Measurements from ENCODE around the gene GADD45B.
A peak's percentile ranks its signal among the peaks of the same experiment; 100 is the strongest.

Gene GADD45B

DNA sequence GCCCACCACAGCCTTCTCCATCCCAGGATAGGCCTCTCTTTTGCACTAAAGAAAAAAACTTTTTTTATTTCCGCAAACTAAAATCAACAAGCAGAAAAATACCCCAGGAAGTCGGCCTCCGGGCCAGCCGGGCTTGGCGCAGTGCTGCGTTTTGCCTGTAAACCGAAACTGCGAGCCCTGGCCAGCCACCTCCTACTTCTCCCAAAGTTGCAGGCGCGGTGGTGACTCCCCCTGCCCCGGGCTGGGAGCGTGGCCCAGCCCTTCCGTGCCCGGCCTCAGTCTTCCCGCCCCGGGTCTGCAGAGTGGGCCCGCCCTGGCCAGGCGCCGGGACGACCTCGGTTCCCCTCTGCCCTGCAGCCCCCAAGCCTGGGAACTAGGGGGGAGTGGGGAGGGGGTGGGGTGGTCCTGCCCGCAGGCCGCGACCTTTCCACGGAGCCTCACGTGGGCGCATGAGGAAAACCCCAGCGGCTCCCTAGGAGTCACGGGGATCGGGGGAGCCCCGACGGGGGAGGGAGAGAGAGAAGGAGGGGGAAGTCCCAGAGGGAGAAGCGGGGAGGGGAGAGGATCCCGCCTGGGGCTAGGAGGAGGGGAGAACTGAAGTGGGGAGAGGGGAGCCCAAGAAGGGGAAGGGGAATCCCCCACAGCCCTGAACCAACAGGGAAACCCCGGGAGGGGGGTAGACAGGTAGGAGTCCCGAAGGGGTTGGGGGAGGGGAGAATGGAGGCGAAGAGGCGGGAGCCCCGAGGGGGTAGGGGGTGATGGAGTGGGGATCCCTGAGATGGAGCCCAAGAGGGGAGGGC is 3.0 kb downstream of the GADD45B start:
- TF ChIP-seq, protein P1, sequence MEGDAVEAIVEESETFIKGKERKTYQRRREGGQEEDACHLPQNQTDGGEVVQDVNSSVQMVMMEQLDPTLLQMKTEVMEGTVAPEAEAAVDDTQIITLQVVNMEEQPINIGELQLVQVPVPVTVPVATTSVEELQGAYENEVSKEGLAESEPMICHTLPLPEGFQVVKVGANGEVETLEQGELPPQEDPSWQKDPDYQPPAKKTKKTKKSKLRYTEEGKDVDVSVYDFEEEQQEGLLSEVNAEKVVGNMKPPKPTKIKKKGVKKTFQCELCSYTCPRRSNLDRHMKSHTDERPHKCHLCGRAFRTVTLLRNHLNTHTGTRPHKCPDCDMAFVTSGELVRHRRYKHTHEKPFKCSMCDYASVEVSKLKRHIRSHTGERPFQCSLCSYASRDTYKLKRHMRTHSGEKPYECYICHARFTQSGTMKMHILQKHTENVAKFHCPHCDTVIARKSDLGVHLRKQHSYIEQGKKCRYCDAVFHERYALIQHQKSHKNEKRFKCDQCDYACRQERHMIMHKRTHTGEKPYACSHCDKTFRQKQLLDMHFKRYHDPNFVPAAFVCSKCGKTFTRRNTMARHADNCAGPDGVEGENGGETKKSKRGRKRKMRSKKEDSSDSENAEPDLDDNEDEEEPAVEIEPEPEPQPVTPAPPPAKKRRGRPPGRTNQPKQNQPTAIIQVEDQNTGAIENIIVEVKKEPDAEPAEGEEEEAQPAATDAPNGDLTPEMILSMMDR (conservative IDR thresholded peaks at IDR 0.05; ENCODE audit: low read length) = no peak
- peak overlapping the region; percentile 100 for H3K4me3 ChIP-seq (ENCODE audit: low read length)
- DNase-seq (ENCODE audit: low read depth) = peak; percentile 82

GRCh38 chr19:2479556-2480194 is 3.7 kb downstream of the GADD45B start:
- DNase-seq (ENCODE audit: low read depth) = no peak
- TF ChIP-seq, protein P1 (conservative IDR thresholded peaks at IDR 0.05; ENCODE audit: low read length) = no peak
- peak overlapping the region; percentile 100 for H3K4me3 ChIP-seq (ENCODE audit: low read length)

- no peak for DNase-seq (ENCODE audit: low read depth)
- H3K4me3 ChIP-seq (ENCODE audit: low read length) = no peak overlapping the region
- TF ChIP-seq, protein P1 (conservative IDR thresholded peaks at IDR 0.05; ENCODE audit: low read length) = no peak
Measured at GRCh38 chr19:2481466-2481865, 5.5 kb downstream of the GADD45B start.

GRCh38 chr19:2482354-2483038 is 6.6 kb downstream of the GADD45B start:
- DNase-seq (ENCODE audit: low read depth) = no peak
- H3K4me3 ChIP-seq (ENCODE audit: low read length) = no peak overlapping the region
- TF ChIP-seq, protein P1 (conservative IDR thresholded peaks at IDR 0.05; ENCODE audit: low read length) = no peak

DNA sequence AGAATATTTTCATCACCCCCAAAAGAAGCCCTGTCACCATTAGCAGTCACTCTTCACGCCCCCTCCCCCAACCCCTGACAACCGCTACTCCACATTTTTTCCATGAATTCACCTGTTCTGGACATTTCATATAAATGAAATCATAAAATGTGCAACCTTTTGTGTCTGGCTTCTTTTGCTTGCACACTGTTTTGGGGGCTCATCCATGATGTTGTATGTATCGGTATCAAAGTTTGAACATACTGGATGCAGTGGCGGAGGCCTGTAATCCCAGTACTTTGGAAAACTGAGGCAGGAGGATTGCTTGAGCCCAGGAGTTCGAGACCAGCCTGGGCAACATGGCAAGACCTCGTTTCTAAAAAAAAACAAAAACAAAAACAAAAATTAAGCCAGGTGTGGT is 7.2 kb downstream of the GADD45B start:
- DNase-seq (ENCODE audit: low read depth) = no peak
- TF ChIP-seq, protein P1 (conservative IDR thresholded peaks at IDR 0.05; ENCODE audit: low read length) = no peak
- no peak overlapping the region for H3K4me3 ChIP-seq (ENCODE audit: low read length)

GRCh38 chr19:2483484-2484151 is 7.7 kb downstream of the GADD45B start:
- no peak overlapping the region for H3K4me3 ChIP-seq (ENCODE audit: low read length)
- TF ChIP-seq, protein P1 (conservative IDR thresholded peaks at IDR 0.05; ENCODE audit: low read length) = no peak
- DNase-seq (ENCODE audit: low read depth) = no peak
